ENCODE measurements around the gene CENPA.
"Not testable (repeated sequence)": the region's sequence is repeated elsewhere in the genome, so short reads cannot be mapped to it uniquely, and the experiment has no call there.

The CENPA gene

DNA sequence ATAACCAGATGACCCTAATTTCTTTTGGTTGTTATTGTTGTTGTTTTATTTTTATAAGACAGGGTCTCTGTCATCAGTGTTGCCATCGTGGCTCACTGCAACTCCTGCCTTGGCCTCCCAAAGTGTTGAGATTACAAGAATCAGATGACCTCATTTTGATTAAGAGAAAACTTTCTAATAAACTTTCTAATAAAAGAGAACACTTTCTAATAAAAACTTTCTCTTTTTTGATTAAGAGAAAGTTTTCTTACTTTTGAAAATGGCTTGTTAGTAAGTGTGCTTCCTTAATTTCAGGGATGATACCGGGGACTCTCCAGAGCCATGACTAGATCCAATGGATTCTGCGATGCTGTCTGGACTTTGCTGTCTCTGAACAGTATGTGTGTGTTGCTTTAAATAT lies 7.7 kb downstream of the CENPA start:
- Histone ChIP-seq H3K9ac (ENCODE audit: low read length) (no peak overlapping the region), H3K27me3 (ENCODE audit: control insufficient read depth, insufficient read depth, low read length) (no peaks in the 10 kb centered on the region), H3K9me3 (ENCODE audit: control insufficient read depth, insufficient read depth, low read depth, low read length) (peaks cover 2% of the 10 kb centered on the region; the same call in 1 of the 2 replicates), H3K27ac (ENCODE audit: low read depth, low read length) (no peak overlapping the region), H3K4me1 (ENCODE audit: control insufficient read depth, insufficient read depth, low read length) (no peaks in the 10 kb centered on the region), H3K4me3 (ENCODE audit: low read depth, low read length) (no peak overlapping the region), H3K36me3 (ENCODE audit: control insufficient read depth, insufficient read depth, low read length) (peaks cover 79% of the 10 kb centered on the region)

- H3K27ac ChIP-seq (ENCODE audit: low read depth, low read length): not testable (repeated sequence)
Observed at GRCh38 chr2:26795135-26795534, 9.3 kb downstream of the CENPA start.

GRCh38 chr2:26801328-26801727 lies 15.5 kb downstream of the CENPA start:
- Histone ChIP-seq H3K4me3 (ENCODE audit: low read depth, low read length) (no peak overlapping the region), H3K9me3 (ENCODE audit: control insufficient read depth, insufficient read depth, low read depth, low read length) (no peaks in the 10 kb centered on the region), H3K36me3 (ENCODE audit: control insufficient read depth, insufficient read depth, low read length) (peaks cover 35% of the 10 kb centered on the region)

More at GRCh38 chr2:26795135-26795534, 9.3 kb downstream of the CENPA start:
- not testable (repeated sequence) for H3K27me3 ChIP-seq (ENCODE audit: control insufficient read depth, insufficient read depth, low read length); H3K9me3 ChIP-seq (ENCODE audit: control insufficient read depth, insufficient read depth, low read depth, low read length); H3K4me1 ChIP-seq (ENCODE audit: control insufficient read depth, insufficient read depth, low read length); H3K4me3 ChIP-seq (ENCODE audit: low read depth, low read length); H3K9ac ChIP-seq (ENCODE audit: low read length)
- H3K36me3 ChIP-seq (ENCODE audit: control insufficient read depth, insufficient read depth, low read length): peaks cover 69% of the 10 kb centered on the region

DNA sequence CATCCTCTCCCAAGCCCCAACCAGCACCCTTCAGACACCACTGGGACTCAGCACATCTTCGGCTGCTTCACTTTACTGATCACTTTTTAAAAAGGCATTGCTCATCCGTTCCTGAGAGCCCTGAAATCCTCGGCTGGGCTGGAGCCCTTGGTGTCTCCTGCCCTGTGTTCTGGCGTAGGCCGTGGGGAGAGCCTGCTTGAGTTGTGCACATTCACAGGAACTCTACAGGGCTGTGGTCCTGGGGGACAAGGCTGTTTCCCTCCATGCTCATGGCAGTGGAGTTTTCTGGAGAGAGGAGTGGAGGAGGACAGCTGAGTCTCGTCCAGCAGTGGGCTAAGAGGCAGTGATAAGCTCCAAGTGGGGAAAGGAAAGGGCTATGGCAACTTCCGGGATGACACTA lies 15.9 kb downstream of the CENPA start:
- H3K4me3 ChIP-seq (ENCODE audit: low read depth, low read length): no peak overlapping the region
- H3K9me3 ChIP-seq (ENCODE audit: control insufficient read depth, insufficient read depth, low read depth, low read length): no peaks in the 10 kb centered on the region
- H3K4me1 ChIP-seq (ENCODE audit: control insufficient read depth, insufficient read depth, low read length): no peaks in the 10 kb centered on the region
- no peak overlapping the region for H3K9ac ChIP-seq (ENCODE audit: low read length)
- peaks cover 30% of the 10 kb centered on the region for H3K36me3 ChIP-seq (ENCODE audit: control insufficient read depth, insufficient read depth, low read length)
- no peak overlapping the region for H3K27ac ChIP-seq (ENCODE audit: low read depth, low read length)
- H3K27me3 ChIP-seq (ENCODE audit: control insufficient read depth, insufficient read depth, low read length): no peaks in the 10 kb centered on the region

More at GRCh38 chr2:26801328-26801727, 15.5 kb downstream of the CENPA start:
- Histone ChIP-seq H3K9ac (ENCODE audit: low read length) (no peak overlapping the region), H3K27me3 (ENCODE audit: control insufficient read depth, insufficient read depth, low read length) (no peaks in the 10 kb centered on the region), H3K4me1 (ENCODE audit: control insufficient read depth, insufficient read depth, low read length) (no peaks in the 10 kb centered on the region), H3K27ac (ENCODE audit: low read depth, low read length) (no peak overlapping the region)

- no peaks in the 10 kb centered on the region for H3K27me3 ChIP-seq (ENCODE audit: control insufficient read depth, insufficient read depth, low read length)
- H3K27ac ChIP-seq (ENCODE audit: low read depth, low read length): no peak overlapping the region
- H3K4me1 ChIP-seq (ENCODE audit: control insufficient read depth, insufficient read depth, low read length): no peaks in the 10 kb centered on the region
- H3K36me3 ChIP-seq (ENCODE audit: control insufficient read depth, insufficient read depth, low read length): peaks cover 12% of the 10 kb centered on the region
- no peak overlapping the region for H3K9ac ChIP-seq (ENCODE audit: low read length)
- no peaks in the 10 kb centered on the region for H3K9me3 ChIP-seq (ENCODE audit: control insufficient read depth, insufficient read depth, low read depth, low read length)
- H3K4me3 ChIP-seq (ENCODE audit: low read depth, low read length): no peak overlapping the region
Observed at GRCh38 chr2:26805241-26805676, 19.4 kb downstream of the CENPA start.

DNA sequence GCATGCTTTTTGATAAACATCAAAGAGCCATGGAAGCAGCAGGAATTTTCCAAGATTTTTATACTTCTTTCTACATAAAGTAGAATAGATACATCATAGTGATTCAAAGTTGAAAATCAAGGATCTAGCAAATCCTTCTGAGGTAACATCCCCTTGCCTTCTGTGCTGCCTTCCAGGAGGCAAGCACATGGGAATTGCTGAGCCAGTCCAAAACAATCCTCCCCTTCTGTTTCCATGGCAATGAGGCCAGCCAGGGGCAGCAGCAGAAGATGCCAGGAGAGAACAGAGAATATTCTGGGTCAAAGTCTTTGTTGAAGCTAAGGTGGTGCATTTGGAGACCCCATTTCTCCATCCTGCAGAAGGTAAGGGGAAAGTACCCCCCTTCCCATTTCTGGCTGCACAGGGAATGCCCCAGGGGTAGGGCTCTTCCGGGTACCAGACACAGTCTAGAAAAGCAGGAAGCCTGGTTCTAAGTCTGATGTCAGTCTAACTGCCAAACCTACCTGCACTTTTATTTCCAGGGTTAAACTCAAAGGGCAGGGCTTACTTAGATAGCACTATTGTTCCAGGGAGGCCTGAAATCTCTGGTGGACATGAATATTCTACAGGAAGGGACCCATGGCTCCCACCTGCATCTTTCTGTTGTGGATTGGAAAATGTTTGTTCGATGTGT lies 22.1 kb downstream of the CENPA start:
- Histone ChIP-seq H3K36me3 (ENCODE audit: control insufficient read depth, insufficient read depth, low read length) (no peaks in the 10 kb centered on the region), H3K27me3 (ENCODE audit: control insufficient read depth, insufficient read depth, low read length) (no peaks in the 10 kb centered on the region), H3K4me1 (ENCODE audit: control insufficient read depth, insufficient read depth, low read length) (no peaks in the 10 kb centered on the region), H3K9me3 (ENCODE audit: control insufficient read depth, insufficient read depth, low read depth, low read length) (no peaks in the 10 kb centered on the region), H3K27ac (ENCODE audit: low read depth, low read length) (no peak overlapping the region), H3K9ac (ENCODE audit: low read length) (no peak overlapping the region), H3K4me3 (ENCODE audit: low read depth, low read length) (no peak overlapping the region)

- no peak overlapping the region for H3K4me3 ChIP-seq (ENCODE audit: low read depth, low read length)
- no peak overlapping the region for H3K9ac ChIP-seq (ENCODE audit: low read length)
- H3K27me3 ChIP-seq (ENCODE audit: control insufficient read depth, insufficient read depth, low read length): no peaks in the 10 kb centered on the region
- H3K27ac ChIP-seq (ENCODE audit: low read depth, low read length): no peak overlapping the region
- no peaks in the 10 kb centered on the region for H3K36me3 ChIP-seq (ENCODE audit: control insufficient read depth, insufficient read depth, low read length)
- H3K9me3 ChIP-seq (ENCODE audit: control insufficient read depth, insufficient read depth, low read depth, low read length): no peaks in the 10 kb centered on the region
- H3K4me1 ChIP-seq (ENCODE audit: control insufficient read depth, insufficient read depth, low read length): no peaks in the 10 kb centered on the region
Observed at GRCh38 chr2:26809211-26809610, 23.4 kb downstream of the CENPA start.

DNA sequence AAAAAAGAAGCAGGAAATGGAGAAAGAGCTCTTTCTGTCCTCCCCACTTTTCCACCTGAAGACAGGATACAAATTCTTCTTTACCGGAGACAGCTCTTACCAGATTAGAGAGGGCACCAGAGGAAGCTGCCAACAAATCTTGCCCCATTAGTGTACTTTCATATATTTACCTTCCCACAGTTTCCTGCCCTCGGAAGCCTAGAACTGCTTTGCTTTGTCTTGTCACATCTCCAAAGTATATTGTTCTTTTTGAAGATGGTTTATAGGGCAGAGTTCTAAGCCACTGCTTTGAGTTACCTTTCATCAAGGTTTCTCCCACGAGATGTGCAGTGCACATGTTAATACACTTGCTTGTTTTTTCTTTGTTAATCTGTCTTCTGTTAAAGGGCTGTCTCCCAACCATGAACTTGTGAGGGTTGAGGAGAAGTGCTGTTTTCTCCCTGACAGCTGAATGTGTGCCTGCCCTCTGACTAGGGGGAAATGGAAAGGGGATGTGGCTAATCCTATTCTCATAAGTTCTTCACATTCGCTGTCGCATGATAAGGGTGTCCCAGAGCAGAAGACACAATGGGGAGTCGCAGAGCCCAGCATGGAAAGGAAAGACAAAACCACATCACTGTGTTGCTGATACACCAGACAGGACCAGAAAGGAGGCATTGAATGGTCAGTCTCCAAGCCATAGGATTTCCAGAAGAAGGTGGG lies 24.2 kb downstream of the CENPA start:
- no peak overlapping the region for H3K9ac ChIP-seq (ENCODE audit: low read length)
- no peaks in the 10 kb centered on the region for H3K36me3 ChIP-seq (ENCODE audit: control insufficient read depth, insufficient read depth, low read length)
- H3K4me1 ChIP-seq (ENCODE audit: control insufficient read depth, insufficient read depth, low read length): no peaks in the 10 kb centered on the region
- H3K4me3 ChIP-seq (ENCODE audit: low read depth, low read length): no peak overlapping the region
- H3K27ac ChIP-seq (ENCODE audit: low read depth, low read length): no peak overlapping the region
- H3K27me3 ChIP-seq (ENCODE audit: control insufficient read depth, insufficient read depth, low read length): no peaks in the 10 kb centered on the region
- H3K9me3 ChIP-seq (ENCODE audit: control insufficient read depth, insufficient read depth, low read depth, low read length): peaks cover 2% of the 10 kb centered on the region; the same call in 1 of the 2 replicates

DNA sequence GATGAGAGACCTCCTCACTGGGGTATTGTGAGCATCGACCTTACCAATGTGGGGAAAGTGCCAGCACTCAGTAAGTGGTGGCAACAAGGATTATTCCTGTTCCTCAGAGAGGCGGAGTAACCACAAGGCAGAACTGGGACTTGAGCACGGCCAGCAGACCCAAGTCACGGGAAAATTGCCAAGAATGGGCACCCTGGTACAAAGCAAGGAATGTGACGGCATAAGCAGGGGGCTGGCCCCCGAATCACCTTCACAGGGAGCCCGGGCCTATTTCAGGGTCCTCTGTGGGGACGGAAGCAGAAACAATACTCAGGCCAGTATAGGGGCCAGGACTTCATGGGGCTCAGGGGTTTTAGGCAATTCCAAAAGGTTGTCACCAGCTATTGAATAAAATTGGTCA lies 25.4 kb downstream of the CENPA start:
- Histone ChIP-seq H3K27me3 (ENCODE audit: control insufficient read depth, insufficient read depth, low read length) (no peaks in the 10 kb centered on the region), H3K27ac (ENCODE audit: low read depth, low read length) (no peak overlapping the region)

GRCh38 chr2:26811791-26812694 lies 26.2 kb downstream of the CENPA start:
- no peaks in the 10 kb centered on the region for H3K36me3 ChIP-seq (ENCODE audit: control insufficient read depth, insufficient read depth, low read length)
- no peaks in the 10 kb centered on the region for H3K27me3 ChIP-seq (ENCODE audit: control insufficient read depth, insufficient read depth, low read length)
- no peak overlapping the region for H3K9ac ChIP-seq (ENCODE audit: low read length)
- H3K4me3 ChIP-seq (ENCODE audit: low read depth, low read length): no peak overlapping the region
- H3K27ac ChIP-seq (ENCODE audit: low read depth, low read length): no peak overlapping the region
- H3K4me1 ChIP-seq (ENCODE audit: control insufficient read depth, insufficient read depth, low read length): no peaks in the 10 kb centered on the region
- peaks cover 2% of the 10 kb centered on the region; the same call in 1 of the 2 replicates for H3K9me3 ChIP-seq (ENCODE audit: control insufficient read depth, insufficient read depth, low read depth, low read length)

More for the DNA sequence above, 25.4 kb downstream of the CENPA start:
- Histone ChIP-seq H3K4me3 (ENCODE audit: low read depth, low read length) (no peak overlapping the region), H3K9ac (ENCODE audit: low read length) (no peak overlapping the region), H3K9me3 (ENCODE audit: control insufficient read depth, insufficient read depth, low read depth, low read length) (peaks cover 2% of the 10 kb centered on the region; the same call in 1 of the 2 replicates), H3K4me1 (ENCODE audit: control insufficient read depth, insufficient read depth, low read length) (no peaks in the 10 kb centered on the region), H3K36me3 (ENCODE audit: control insufficient read depth, insufficient read depth, low read length) (no peaks in the 10 kb centered on the region)
